ENCODE data around the gene HTRA3.

Gene HTRA3

GRCh38 chr4:8284391-8284790, 14.8 kb downstream of the HTRA3 start:
- Mint-ChIP-seq H3K27ac (no peak overlapping the region), H3K4me1 (ENCODE audit: low read depth) (no peaks in the 10 kb centered on the region), H3K36me3 (ENCODE audit: low read depth) (no peaks in the 10 kb centered on the region), H3K4me3 (no peak overlapping the region), H3K27me3 (ENCODE audit: low read depth) (no peaks in the 10 kb centered on the region), H3K9me3 (no peaks in the 10 kb centered on the region)

GRCh38 chr4:8285143-8285975, 15.8 kb downstream of the HTRA3 start:
- no peak overlapping the region for H3K27ac Mint-ChIP-seq
- no peaks in the 10 kb centered on the region for H3K4me1 Mint-ChIP-seq (ENCODE audit: low read depth)
- no peaks in the 10 kb centered on the region for H3K27me3 Mint-ChIP-seq (ENCODE audit: low read depth)
- no peaks in the 10 kb centered on the region for H3K36me3 Mint-ChIP-seq (ENCODE audit: low read depth)
- no peak overlapping the region for H3K4me3 Mint-ChIP-seq
- H3K9me3 Mint-ChIP-seq = no peaks in the 10 kb centered on the region

DNA sequence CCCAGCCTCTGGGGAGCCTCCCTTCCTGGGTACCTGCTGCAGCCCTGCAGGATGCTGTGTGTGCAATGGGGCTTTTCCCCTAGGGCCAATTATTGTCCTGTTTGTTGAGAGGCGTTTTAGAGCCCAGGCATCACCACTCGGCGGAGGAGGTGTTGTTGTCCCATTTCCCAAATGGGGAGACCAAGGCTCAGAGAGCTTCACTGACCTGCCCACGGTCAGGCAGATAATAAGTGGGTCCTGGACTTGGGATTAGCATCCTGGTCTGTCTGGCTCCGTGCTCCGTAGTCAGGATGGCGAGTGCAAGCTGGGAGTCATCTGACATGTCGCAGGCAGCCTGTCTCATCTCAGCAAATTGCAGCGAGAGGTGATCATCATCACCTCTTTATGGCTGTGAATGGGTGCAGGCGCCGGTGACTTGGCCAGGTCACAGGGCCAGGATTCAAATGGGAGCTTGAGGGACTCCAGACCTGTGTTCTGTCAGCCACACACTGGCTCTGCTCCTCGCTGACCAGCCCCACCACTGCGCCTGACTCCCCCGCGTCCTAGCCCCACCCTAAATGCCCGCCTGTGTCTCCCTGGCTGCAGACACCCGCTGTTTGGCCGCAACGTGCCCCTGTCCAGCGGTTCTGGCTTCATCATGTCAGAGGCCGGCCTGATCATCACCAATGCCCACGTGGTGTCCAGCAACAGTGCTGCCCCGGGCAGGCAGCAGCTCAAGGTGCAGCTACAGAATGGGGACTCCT, 16.6 kb downstream of the HTRA3 start:
- Mint-ChIP-seq H3K27ac (no peak overlapping the region), H3K9me3 (no peaks in the 10 kb centered on the region), H3K27me3 (ENCODE audit: low read depth) (no peaks in the 10 kb centered on the region), H3K4me3 (no peak overlapping the region), H3K4me1 (ENCODE audit: low read depth) (no peaks in the 10 kb centered on the region), H3K36me3 (ENCODE audit: low read depth) (no peaks in the 10 kb centered on the region)

GRCh38 chr4:8286719-8287342, 17.3 kb downstream of the HTRA3 start:
- Mint-ChIP-seq H3K4me1 (ENCODE audit: low read depth) (no peaks in the 10 kb centered on the region), H3K36me3 (ENCODE audit: low read depth) (no peaks in the 10 kb centered on the region), H3K27ac (no peak overlapping the region), H3K9me3 (no peaks in the 10 kb centered on the region), H3K27me3 (ENCODE audit: low read depth) (no peaks in the 10 kb centered on the region), H3K4me3 (no peak overlapping the region)

DNA sequence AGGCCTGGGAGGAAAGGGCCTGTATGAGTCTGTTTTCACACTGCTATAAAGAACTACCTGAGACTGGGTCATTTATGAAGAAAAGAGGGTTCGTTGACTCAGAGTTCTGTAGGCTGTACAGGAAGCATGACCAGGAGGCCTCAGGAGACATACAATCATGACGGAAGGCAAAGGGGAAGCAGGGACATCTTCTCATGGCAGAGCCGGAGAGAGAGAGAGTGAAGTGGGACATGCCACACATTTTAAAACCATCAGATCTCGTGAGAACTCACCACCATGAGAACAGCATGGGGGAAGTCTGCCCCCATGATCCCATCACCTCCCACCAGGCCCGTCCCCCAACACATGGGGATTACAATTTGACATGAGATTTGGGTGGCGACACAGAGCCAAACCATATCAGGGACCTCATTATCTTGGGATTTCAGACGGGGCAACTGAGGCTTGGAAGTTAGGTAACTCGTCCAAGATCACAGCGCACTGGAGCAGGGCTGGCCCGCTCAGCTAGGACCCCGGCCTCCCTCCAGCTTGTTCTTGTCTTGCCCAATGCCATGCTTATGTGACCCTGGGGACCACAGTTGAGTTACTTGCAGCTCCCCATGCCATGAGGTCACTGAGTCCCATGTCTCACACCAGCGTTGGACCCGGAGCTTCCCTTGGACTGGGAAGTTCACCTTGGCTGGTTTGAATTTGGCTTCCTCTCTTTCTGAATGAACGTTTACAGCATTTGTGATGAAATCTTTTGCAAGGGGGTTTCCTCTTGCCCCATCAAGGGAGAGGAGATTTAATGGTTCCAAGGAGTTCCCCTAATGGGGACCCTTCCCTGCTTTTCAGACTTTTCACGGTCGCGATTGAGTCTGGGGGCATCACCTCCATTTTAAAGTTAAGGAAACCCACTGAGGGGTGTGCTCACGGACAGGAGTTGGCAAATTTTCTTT, 18.1 kb downstream of the HTRA3 start:
- Mint-ChIP-seq H3K9me3 (no peaks in the 10 kb centered on the region), H3K27me3 (ENCODE audit: low read depth) (no peaks in the 10 kb centered on the region), H3K27ac (no peak overlapping the region), H3K4me3 (no peak overlapping the region), H3K4me1 (ENCODE audit: low read depth) (no peaks in the 10 kb centered on the region), H3K36me3 (ENCODE audit: low read depth) (no peaks in the 10 kb centered on the region)

- H3K27ac Mint-ChIP-seq = no peak overlapping the region
- H3K4me1 Mint-ChIP-seq (ENCODE audit: low read depth) = no peaks in the 10 kb centered on the region
- H3K9me3 Mint-ChIP-seq = no peaks in the 10 kb centered on the region
- H3K36me3 Mint-ChIP-seq (ENCODE audit: low read depth) = no peaks in the 10 kb centered on the region
- H3K27me3 Mint-ChIP-seq (ENCODE audit: low read depth) = no peaks in the 10 kb centered on the region
- no peak overlapping the region for H3K4me3 Mint-ChIP-seq
These were observed 19.7 kb downstream of the HTRA3 start for GRCh38 chr4:8289151-8289750.

- Mint-ChIP-seq H3K27ac (no peak overlapping the region), H3K9me3 (peaks cover 6% of the 10 kb centered on the region), H3K4me3 (no peak overlapping the region), H3K4me1 (ENCODE audit: low read depth) (no peaks in the 10 kb centered on the region), H3K27me3 (ENCODE audit: low read depth) (no peaks in the 10 kb centered on the region), H3K36me3 (ENCODE audit: low read depth) (no peaks in the 10 kb centered on the region)
These were observed 20.6 kb downstream of the HTRA3 start for GRCh38 chr4:8289956-8290700.

- H3K27ac Mint-ChIP-seq = no peak overlapping the region
- no peak overlapping the region for H3K4me3 Mint-ChIP-seq
- H3K27me3 Mint-ChIP-seq (ENCODE audit: low read depth) = no peaks in the 10 kb centered on the region
- no peaks in the 10 kb centered on the region for H3K36me3 Mint-ChIP-seq (ENCODE audit: low read depth)
- peaks cover 7% of the 10 kb centered on the region for H3K9me3 Mint-ChIP-seq
- H3K4me1 Mint-ChIP-seq (ENCODE audit: low read depth) = no peaks in the 10 kb centered on the region
These were observed 21.1 kb downstream of the HTRA3 start for GRCh38 chr4:8290701-8290970.

DNA sequence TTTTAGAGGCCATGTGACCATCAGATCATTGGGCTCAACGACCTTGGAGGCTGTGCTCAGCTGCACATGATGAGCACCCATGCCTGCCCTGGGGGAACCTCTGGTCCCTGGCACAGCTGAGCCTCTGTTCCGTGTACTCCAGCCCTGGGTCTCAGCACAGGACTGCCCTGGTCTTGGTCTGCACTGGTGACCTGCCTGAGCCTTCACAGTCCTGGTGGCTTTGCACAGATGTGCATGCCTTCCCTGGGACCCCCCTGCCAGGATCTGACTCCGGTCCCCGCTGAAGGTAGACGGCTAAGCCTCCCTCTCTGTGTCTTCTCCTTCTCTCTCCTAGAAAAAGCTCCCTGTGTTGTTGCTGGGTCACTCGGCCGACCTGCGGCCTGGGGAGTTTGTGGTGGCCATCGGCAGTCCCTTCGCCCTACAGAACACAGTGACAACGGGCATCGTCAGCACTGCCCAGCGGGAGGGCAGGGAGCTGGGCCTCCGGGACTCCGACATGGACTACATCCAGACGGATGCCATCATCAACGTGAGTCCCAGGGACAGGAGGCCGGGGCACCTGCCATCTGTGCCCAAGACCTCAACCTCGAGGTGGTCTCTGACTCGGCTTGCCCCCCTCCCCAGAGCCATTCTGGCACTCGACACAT, 21.6 kb downstream of the HTRA3 start:
- no peaks in the 10 kb centered on the region for H3K36me3 Mint-ChIP-seq (ENCODE audit: low read depth)
- H3K27ac Mint-ChIP-seq = no peak overlapping the region
- H3K9me3 Mint-ChIP-seq = peaks cover 7% of the 10 kb centered on the region
- no peaks in the 10 kb centered on the region for H3K27me3 Mint-ChIP-seq (ENCODE audit: low read depth)
- H3K4me1 Mint-ChIP-seq (ENCODE audit: low read depth) = no peaks in the 10 kb centered on the region
- H3K4me3 Mint-ChIP-seq = no peak overlapping the region

- Mint-ChIP-seq H3K9me3 (peaks cover 7% of the 10 kb centered on the region), H3K36me3 (ENCODE audit: low read depth) (no peaks in the 10 kb centered on the region), H3K27ac (no peak overlapping the region), H3K4me1 (ENCODE audit: low read depth) (no peaks in the 10 kb centered on the region), H3K27me3 (ENCODE audit: low read depth) (no peaks in the 10 kb centered on the region), H3K4me3 (no peak overlapping the region)
These were observed 22.3 kb downstream of the HTRA3 start for GRCh38 chr4:8291701-8292477.

DNA sequence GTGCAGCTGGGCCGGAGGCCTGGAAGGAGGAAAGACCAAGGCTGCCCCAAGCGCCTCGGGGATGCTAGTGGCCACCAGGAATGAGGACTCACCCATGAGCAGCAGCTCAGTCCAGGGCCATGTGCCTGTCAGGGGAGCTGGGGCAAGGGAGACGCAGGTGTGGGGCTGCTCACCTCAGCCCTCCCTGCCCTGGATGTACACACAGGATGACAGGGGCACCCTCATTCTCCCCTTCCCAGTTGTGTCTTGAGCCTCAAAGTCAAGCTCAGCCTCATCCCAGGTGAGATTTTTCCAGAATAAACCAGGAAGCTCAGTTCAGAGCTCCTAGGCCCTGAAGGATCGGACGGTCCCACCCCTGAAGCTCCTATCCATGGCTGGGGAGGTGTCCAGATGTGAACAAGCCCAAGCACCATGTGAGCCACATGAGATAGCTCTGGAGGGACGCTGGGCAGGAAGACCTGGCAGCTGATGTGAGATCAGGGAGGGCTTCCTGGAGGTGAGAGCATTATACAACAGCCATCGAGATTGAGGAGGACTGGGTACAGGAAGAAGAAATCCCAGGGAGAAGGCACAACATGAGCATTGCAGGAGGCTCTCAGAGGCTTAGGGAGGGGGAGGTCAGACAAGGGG, 23.0 kb downstream of the HTRA3 start:
- no peaks in the 10 kb centered on the region for H3K36me3 Mint-ChIP-seq (ENCODE audit: low read depth)
- no peaks in the 10 kb centered on the region for H3K27me3 Mint-ChIP-seq (ENCODE audit: low read depth)
- no peak overlapping the region for H3K27ac Mint-ChIP-seq
- peaks cover 7% of the 10 kb centered on the region for H3K9me3 Mint-ChIP-seq
- H3K4me1 Mint-ChIP-seq (ENCODE audit: low read depth) = no peaks in the 10 kb centered on the region
- H3K4me3 Mint-ChIP-seq = no peak overlapping the region

Measured in T-helper 1 cell treated with Interleukin-12 subunit alpha and Interleukin-12 subunit beta and Interleukin-4 antibody, amounts not matched to agents 30 μg/mL and 1 μg/mL, for 36 hours (primary cell).